ENCODE results near the gene PIGW.

PIGW gene

GRCh38 chr17:36545465-36546417 is 11.0 kb downstream of the PIGW start:
- peak; percentile 99 for DNase-seq

- peak; percentile 46 for DNase-seq
Measured at GRCh38 chr17:36546418-36547093, 11.8 kb downstream of the PIGW start.

GRCh38 chr17:36547776-36548175 is 13.0 kb downstream of the PIGW start:
- DNase-seq: no peak

- peak; percentile 59 for DNase-seq
Measured at GRCh38 chr17:36550491-36551417, 16.0 kb downstream of the PIGW start.

- DNase-seq: no peak
Measured at GRCh38 chr17:36553459-36553858, 18.7 kb downstream of the PIGW start.

- DNase-seq: no peak
Measured at GRCh38 chr17:36566081-36566480, 31.3 kb downstream of the PIGW start.

GRCh38 chr17:36575028-36575427 is 40.2 kb downstream of the PIGW start:
- no peak for DNase-seq

- DNase-seq: no peak
Measured at GRCh38 chr17:36576793-36577192, 42.0 kb downstream of the PIGW start.

GRCh38 chr17:36578671-36579070 is 43.9 kb downstream of the PIGW start:
- DNase-seq: no peak

GRCh38 chr17:36583787-36584186 is 49.0 kb downstream of the PIGW start:
- DNase-seq: no peak

- no peak for DNase-seq
Measured at GRCh38 chr17:36586138-36586537, 51.4 kb downstream of the PIGW start.

Measured in hematopoietic multipotent progenitor cell treated with erythropoietin and hydrocortisone succinate and interleukin-3 and kit ligand, for 4 days (in vitro differentiated cells).